D721Med (cell line): ENCODE data around the gene HK1.

Experiments used
- DNase-seq: peaks from one replicate; pipeline ENCODE4 v3.0.0; 2011; ENCODE audit warnings: low spot score; ENCODE audit not compliant: insufficient read length
- FAIRE-seq: peaks from 2 replicates; lab custom pipeline; 2011; peaks lifted over from hg19 to GRCh38; lab: Jason Lieb, UNC
- TF ChIP-seq, protein P1 (sequence below): IDR thresholded peaks from 2 replicates; pipeline ENCODE4 v1.5.1; 2012; ENCODE audit warnings: mild to moderate bottlenecking, control low read depth; ENCODE audit not compliant: insufficient read depth; ENCODE audit errors: missing control alignments

HK1 gene

DNA sequence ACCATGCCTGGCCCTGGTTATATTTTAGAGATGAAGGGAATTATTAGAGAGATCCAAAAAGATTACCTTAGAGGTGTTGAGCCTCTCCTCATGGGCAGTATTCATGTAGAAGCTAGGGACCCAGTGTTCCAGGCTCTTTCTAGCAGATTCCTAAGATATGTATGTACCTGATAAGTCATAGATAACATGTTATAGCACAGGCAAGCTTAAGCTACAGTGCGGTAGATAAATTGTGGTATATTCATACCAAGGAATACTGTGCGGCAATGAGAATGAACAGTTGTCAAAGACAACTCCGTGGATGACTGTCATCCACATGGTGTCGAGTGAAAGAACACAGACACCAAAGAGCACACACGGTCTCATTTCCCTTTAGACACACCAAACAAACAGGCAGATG, 85.4 kb downstream of the HK1 start:
- FAIRE-seq (no peak), DNase-seq (no peak)
- TF ChIP-seq, protein P1, sequence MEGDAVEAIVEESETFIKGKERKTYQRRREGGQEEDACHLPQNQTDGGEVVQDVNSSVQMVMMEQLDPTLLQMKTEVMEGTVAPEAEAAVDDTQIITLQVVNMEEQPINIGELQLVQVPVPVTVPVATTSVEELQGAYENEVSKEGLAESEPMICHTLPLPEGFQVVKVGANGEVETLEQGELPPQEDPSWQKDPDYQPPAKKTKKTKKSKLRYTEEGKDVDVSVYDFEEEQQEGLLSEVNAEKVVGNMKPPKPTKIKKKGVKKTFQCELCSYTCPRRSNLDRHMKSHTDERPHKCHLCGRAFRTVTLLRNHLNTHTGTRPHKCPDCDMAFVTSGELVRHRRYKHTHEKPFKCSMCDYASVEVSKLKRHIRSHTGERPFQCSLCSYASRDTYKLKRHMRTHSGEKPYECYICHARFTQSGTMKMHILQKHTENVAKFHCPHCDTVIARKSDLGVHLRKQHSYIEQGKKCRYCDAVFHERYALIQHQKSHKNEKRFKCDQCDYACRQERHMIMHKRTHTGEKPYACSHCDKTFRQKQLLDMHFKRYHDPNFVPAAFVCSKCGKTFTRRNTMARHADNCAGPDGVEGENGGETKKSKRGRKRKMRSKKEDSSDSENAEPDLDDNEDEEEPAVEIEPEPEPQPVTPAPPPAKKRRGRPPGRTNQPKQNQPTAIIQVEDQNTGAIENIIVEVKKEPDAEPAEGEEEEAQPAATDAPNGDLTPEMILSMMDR: no peak

DNA sequence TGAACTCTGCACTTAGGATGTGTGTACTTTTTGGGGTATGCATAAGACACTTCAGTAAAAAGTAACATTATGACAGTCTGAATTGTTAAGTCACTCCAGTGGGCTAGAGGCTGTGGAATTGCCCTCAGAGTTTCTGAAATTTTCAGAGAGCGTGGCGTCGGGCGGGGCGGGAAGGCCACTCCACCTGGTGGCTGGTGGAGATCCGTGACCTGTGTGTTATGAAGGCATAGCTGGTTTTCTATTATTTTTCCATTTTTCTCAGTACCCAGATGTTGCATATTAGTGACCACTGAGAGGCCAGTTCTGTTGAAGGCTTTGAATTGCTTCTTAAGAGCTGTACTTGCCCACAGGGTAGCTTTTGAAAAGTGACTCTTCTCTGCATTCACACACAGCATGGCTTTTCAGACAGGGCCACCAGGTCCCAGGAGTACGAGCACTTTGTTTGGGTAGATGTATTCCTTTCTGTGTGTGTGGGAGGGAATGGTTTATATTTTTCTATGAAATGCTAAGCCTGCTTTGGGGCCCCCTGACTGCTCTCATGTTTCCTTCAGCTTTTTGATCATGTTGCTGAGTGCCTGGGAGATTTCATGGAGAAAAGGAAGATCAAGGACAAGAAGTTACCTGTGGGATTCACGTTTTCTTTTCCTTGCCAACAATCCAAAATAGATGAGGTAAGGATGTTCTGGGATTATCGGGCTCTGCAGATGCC, 86.1 kb downstream of the HK1 start:
- TF ChIP-seq, protein P1: no peak
- peak; percentile 55 for FAIRE-seq
- DNase-seq: no peak

DNA sequence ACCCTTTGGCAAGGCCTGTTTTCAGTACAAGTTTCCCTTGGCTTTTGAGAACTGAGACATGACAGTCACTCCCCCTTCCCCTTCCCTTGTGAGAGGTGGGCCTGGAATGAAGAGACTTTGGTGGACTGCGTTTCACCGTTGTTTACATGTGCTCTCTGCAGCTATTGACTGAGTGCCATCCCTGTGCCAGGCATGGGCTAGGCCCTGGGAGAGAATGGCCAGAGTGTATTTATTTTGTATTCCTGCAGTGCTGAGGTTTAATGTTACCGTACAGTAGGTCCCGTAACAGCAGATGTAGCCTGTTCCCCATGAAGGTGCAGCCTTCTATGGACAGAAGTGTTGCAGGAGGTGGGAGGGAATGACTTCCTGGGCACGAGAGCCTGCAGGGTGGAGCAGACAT, 88.4 kb downstream of the HK1 start:
- FAIRE-seq (no peak), DNase-seq (no peak)
- TF ChIP-seq, protein P1: no peak

DNA sequence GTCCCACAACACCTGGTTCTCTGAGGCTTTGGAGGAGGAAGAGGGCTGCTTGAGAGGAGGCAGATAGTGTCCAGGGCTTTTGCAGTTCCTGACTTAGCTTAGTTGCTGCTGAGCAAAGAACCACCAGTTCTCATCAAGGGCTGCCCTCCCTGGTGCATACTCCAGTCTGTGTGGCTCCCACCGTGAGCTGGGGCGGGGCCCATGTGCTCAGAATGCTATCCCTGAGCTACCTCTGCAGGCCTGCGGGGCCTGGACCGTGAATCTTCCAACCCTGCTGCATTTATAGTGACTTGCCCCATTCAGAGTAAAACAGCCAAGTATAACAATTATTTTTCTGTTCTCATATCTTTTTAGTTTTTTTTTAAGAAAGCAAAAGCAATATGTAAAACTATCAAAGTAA, 89.2 kb downstream of the HK1 start:
- FAIRE-seq (no peak), DNase-seq (no peak)
- TF ChIP-seq, protein P1: no peak

DNA sequence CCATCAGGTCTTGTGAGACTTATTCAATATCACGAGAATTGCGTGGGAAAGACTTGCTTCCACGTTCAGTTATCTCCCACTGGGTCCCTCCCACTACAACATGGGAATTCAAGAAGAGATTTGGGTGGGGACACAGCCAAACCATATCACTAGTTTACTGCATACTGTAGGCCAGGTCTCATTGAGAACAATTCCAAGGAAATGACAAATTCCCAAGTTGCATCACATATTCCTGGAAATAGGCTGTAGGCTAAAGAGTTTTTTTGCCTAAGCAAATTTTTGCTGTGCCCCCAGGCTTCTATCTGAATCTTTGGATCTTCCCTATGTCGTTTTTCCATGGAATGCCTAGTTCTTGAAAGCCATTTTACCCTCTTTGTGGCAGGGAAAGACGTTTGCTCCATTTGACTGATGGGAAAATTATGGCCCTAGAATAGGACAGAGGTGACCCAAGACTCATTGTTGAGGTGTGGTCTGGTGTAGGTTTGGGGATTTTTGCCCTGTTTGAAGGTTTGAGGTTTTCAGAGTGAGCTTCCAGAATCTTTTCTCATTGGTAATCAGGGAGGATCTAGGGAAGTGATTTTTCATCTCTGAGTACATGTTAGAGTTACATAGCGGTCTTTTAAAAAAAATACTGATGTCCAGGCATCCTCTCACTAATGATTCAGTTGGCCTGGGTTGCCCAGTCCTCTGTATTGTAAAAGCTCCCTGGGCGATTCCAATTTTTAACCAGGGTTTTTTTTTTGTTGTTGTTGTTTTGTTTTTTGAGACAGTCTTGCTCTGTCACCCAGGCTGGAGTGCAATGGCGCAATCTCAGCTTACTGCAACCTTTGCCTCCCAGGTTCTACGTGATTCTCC, 94.1 kb downstream of the HK1 start:
- TF ChIP-seq, protein P1: no peak
- DNase-seq (no peak), FAIRE-seq (no peak)

DNA sequence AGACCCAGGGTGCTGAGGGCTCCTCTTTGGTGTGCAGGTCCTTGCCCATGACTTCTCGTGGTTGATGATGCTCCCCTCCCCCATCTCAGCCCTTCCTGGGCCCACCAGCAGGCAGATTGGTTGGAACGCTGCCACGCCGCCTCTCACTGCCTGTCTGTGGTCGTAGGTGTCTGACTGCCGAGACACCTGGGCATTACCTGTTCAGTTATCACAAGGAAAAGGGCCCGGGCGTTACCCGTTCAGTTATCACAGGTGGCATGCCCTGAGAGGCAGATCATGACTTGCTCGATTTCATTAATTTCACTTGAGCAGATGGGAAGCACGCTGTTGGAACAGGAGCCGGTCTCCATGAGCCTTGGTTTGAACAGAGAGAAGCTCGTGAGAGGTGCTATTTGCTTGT, 95.9 kb downstream of the HK1 start:
- FAIRE-seq: no peak
- no peak for DNase-seq
- TF ChIP-seq, protein P1: no peak

DNA sequence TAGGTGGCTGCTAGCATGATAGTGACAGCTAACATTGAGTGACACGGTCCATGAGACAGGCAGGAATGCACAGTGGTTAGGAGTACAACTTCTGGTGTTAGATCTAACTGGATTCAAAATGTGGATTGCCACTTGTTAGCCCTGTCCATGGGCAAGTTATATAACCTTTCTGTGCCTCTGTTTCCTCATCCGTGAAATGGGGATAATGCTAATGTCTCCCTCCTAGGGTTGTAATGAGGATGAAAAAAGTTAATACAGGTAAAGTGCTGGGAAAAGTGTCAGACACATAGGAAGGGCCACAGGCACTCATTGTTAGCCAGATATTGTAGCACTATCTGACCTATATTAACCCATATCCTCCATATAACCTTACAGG, 96.6 kb downstream of the HK1 start:
- no peak for FAIRE-seq
- DNase-seq: no peak
- TF ChIP-seq, protein P1: no peak
